Chondrocyte (in vitro differentiated cells): ENCODE measurements around the gene MBOAT2. TPM values are rescaled to one million over a fixed set of nuclear protein-coding genes. Genes with fewer than 3 reads are reported as not detected.

Experiments
- DNase-seq: peaks from one replicate; pipeline ENCODE4 v3.0.0; 2021; ENCODE audit warnings: mixed read lengths, low spot score
- H3K27ac Mint-ChIP-seq: one replicate; pipeline ENCODE4 v1.8.0; 2021; ENCODE audit warnings: mild to moderate bottlenecking, moderate library complexity, mixed read lengths; ENCODE audit not compliant: unreplicated experiment
- H3K27me3 Mint-ChIP-seq: 2 replicates; pipeline ENCODE4 v1.8.0; 2021; ENCODE audit warnings: low read depth, mixed read lengths
- H3K36me3 Mint-ChIP-seq: 2 replicates; pipeline ENCODE4 v1.8.0; 2021; ENCODE audit warnings: low read depth, mixed read lengths
- H3K4me1 Mint-ChIP-seq: 2 replicates; pipeline ENCODE4 v1.8.0; 2021; ENCODE audit warnings: low read depth, mild to moderate bottlenecking, mixed read lengths
- H3K4me3 Mint-ChIP-seq: one replicate; pipeline ENCODE4 v1.8.0; 2021; ENCODE audit warnings: mild to moderate bottlenecking, moderate library complexity, mixed read lengths; ENCODE audit not compliant: unreplicated experiment
- H3K9me3 Mint-ChIP-seq: 2 replicates; pipeline ENCODE4 v1.8.0; 2021; ENCODE audit warnings: low read depth, mixed read lengths
- CTCF ChIP-seq: fragments of 200-600 bp; sonication (generic); IDR thresholded peaks from 2 replicates; pipeline ENCODE4 v1.5.0; 2021; ENCODE audit warnings: antibody characterized with exemption, mild to moderate bottlenecking, moderate library complexity
- total RNA-seq: library from RNA; stranded (reverse); gene quantifications from 3 replicates; pipeline ENCODE4 v1.2.1, GENCODE V29; 2021

MBOAT2 gene
- total RNA-seq, 1 donor from 2014 or later = 40.2 TPM

- no peaks in the 10 kb centered on the region for H3K9me3 Mint-ChIP-seq
- H3K4me3 Mint-ChIP-seq = no peak overlapping the region
- H3K27ac Mint-ChIP-seq = no peak overlapping the region
- H3K27me3 Mint-ChIP-seq = no peaks in the 10 kb centered on the region
- H3K4me1 Mint-ChIP-seq = peaks cover 39% of the 10 kb centered on the region
- H3K36me3 Mint-ChIP-seq = no peaks in the 10 kb centered on the region
- DNase-seq = no peak
- TF ChIP-seq CTCF = peak; percentile 45
Observed at GRCh38 chr2:8986327-8986976, 17.0 kb downstream of the MBOAT2 start.

GRCh38 chr2:8985561-8986326 is 17.7 kb downstream of the MBOAT2 start:
- TF ChIP-seq CTCF = no peak
- H3K27me3 Mint-ChIP-seq = no peaks in the 10 kb centered on the region
- peak overlapping the region; percentile 23 for H3K27ac Mint-ChIP-seq
- H3K4me1 Mint-ChIP-seq = peaks cover 39% of the 10 kb centered on the region
- H3K4me3 Mint-ChIP-seq = no peak overlapping the region
- H3K9me3 Mint-ChIP-seq = no peaks in the 10 kb centered on the region
- no peaks in the 10 kb centered on the region for H3K36me3 Mint-ChIP-seq
- no peak for DNase-seq

- Mint-ChIP-seq H3K4me1 (peaks cover 45% of the 10 kb centered on the region), H3K27me3 (no peaks in the 10 kb centered on the region), H3K36me3 (no peaks in the 10 kb centered on the region), H3K9me3 (no peaks in the 10 kb centered on the region), H3K4me3 (no peak overlapping the region), H3K27ac (peak overlapping the region; percentile 78)
- DNase-seq = no peak
- TF ChIP-seq CTCF = no peak
Observed at GRCh38 chr2:8984855-8985254, 18.6 kb downstream of the MBOAT2 start.

- Mint-ChIP-seq H3K4me1 (peaks cover 49% of the 10 kb centered on the region), H3K27me3 (no peaks in the 10 kb centered on the region), H3K9me3 (no peaks in the 10 kb centered on the region), H3K4me3 (peak overlapping the region; percentile 26), H3K27ac (peak overlapping the region; percentile 78), H3K36me3 (no peaks in the 10 kb centered on the region)
- no peak for DNase-seq
- no peak for TF ChIP-seq CTCF
Observed at GRCh38 chr2:8984157-8984556, 19.3 kb downstream of the MBOAT2 start.

- Mint-ChIP-seq H3K27me3 (no peaks in the 10 kb centered on the region), H3K4me1 (peaks cover 49% of the 10 kb centered on the region), H3K4me3 (no peak overlapping the region), H3K9me3 (no peaks in the 10 kb centered on the region), H3K27ac (peak overlapping the region; percentile 78), H3K36me3 (no peaks in the 10 kb centered on the region)
- no peak for DNase-seq
- no peak for TF ChIP-seq CTCF
Observed at GRCh38 chr2:8983571-8983970, 19.9 kb downstream of the MBOAT2 start.
